ENCODE measurements around the gene PBX3.
"Not testable (repeated sequence)": the region's sequence is repeated elsewhere in the genome, so short reads cannot be mapped to it uniquely, and the experiment has no call there.

Gene PBX3

DNA sequence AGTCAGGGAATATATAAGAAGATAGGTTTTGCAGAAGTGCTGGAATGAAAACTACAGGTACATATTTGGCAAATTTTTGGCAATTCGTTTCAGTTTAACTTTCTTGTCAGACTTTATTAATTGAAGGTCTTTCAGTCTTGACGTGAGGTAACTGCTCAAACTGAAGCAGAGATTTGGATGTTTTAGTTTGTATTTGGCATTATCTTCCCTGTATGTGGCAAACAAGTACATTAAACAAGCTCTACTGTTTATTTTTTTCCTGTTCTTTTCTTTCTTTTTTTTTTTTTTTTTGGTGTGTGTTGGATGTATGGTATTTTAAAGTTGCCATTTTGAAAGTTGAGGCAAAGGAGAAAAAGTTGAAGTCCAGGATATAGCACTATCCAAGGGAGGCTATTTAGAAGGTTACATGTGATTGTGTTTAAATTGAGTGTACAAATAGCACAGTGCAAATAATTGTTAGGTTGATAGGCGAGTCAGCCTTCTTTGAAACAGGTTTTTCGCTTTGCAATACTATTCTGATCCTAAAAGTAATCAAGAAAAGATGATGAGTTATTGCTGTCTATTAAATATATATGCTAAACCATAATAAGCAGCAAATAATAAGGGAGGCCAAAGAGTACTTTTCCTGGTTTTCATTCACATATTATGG, 2.2 kb downstream of the PBX3 start:
- no peak for DNase-seq

DNA sequence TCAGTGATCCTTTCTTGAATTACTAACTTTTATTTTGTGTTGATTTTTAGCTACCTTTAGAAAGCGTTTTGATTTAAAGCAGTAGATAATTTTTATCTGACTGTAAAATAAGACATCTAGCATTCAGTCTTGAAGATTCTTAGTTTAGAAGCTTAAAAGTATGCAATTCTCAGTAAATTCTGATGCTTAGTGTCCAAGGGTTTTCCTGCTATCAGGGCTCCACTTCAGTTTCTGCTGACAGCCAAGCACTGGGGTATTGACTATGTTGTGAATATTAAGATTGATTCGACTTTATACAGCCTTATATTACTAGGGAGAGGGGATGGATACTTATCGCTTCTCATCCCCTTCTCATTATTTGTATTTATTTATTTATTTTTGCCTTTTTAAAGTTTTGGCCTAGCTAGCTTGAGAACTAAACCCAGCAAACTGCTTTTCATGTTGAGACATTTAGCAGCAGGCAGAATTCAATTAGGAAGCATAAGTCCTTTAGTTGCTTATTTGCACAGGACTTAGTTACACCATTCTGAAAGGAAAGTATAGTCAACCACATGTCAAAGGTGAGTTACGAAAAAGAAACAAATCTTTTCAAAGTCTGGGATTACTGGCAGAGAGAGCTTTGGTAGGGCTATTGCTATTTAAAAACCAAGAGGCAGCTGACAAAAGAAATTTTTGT, 2.9 kb downstream of the PBX3 start:
- no peak for DNase-seq

DNA sequence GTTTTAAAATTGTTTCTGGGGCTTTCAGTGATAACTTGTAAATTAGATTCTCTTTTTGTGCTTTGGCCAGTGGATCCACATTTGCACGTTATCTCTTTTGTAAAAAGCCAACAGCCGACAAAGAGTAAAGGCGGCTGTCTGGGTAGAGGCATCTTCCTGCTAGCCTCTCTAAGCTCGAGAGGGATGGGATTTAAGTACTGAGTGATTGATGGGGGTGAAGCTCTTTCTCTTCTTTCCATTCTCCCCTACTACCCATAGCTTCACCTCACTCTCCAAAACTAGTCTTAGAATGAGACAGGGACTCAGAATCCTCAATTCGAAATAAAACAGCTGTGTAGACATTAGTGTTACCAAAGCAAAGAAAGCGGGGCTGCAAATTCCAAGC, 3.4 kb downstream of the PBX3 start:
- peak; percentile 12 for DNase-seq

DNA sequence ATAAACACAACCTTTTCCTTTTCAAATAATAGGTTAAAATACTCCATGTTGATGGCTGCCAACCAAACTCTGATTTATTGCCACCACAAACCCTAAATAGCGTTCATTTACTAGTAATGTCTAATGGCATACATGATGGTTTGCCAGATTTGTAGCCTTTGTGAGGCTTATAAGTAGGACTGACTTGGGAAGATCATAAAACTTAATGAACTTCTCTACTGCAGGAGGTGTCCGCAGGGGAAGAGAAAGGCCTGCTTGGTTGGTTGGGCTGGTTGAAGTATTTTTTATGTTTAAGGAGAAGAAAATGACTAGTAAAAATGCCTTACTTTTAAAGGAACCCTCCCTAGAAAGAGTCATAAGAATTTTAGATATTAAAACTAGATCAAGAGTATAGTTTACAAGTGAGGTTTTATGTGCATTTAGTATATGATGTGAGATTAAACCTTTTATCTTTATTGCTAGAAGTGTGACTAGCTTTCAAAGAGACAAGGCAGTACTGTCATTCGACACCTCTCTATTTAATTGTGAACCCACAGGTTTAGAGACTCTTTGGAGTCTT, 5.0 kb downstream of the PBX3 start:
- peak; percentile 50 for DNase-seq

DNA sequence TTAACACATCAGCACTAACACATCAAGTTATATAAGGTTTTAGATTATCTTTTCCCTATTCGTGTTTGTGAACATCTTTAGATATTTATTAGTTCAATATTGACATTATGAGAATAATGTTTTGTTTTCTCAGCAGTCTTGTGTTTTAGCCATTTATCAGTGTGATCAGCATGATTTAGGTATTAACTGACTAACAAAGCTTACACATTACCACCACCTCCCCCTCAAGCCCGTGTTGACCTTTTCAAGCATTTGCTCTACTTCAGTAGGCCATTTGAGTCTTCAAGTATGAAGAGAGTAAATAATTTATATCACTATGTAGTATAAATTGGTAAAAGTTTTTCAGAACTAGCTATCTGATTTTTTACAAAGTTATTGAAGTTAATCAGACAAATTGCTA, 6.9 kb downstream of the PBX3 start:
- DNase-seq: no peak

DNA sequence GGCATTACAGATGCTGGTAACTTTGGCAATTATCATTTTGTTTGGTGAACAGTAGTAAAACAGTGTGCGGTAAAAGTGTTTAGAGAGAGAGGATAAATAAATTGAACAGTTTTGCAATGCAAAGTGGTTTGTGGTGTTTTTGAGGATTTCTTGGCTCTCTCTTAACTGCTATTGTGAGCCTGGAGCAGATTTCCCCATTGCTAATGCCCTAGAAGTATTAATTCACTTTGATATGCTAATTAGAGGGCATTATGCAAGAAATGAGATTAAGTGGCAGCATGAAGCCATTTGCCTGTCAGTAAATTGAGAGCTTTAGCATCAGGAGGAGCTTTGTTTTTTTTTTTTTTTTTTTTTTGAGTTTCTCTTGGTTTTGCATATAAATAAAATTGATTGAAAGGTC, 8.2 kb downstream of the PBX3 start:
- peak; percentile 22 for DNase-seq

DNA sequence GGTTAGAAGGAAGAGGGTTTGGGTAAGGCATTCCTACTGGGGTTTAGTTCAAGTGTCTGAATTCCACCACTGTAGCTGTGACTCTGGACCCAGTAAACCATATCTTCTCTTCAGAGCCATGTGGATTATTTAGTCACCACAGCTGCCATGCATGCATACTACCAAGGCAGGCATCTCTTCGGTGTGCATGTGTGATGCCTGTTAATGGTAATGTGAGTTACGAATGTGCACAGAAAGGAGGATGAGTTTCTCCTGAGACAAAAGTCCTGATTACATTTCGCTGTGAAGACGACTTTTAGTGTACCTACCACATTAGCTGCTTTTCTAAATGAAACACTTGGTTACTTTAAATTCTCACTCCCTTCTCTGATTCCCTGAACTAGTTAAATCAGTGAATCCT, 9.3 kb downstream of the PBX3 start:
- DNase-seq: no peak

DNA sequence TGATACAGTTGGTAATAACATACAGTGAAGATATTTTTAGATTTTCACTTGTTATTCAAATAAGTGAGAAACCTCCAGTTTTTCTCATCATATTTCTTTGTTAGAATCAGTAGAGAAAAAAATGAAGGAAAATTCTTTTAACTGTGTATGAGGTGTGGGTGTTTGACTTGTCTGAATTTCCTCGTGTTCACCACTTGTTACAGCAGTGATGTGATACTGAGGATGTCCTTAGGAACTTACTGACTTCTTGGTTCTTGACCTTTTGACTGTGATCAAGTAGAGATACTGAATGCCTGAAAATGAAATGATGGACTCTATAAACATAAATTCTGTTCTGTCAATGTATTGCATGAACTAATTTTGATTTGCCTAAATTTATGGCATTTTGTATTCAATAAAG, 10.7 kb downstream of the PBX3 start:
- no peak for DNase-seq

DNA sequence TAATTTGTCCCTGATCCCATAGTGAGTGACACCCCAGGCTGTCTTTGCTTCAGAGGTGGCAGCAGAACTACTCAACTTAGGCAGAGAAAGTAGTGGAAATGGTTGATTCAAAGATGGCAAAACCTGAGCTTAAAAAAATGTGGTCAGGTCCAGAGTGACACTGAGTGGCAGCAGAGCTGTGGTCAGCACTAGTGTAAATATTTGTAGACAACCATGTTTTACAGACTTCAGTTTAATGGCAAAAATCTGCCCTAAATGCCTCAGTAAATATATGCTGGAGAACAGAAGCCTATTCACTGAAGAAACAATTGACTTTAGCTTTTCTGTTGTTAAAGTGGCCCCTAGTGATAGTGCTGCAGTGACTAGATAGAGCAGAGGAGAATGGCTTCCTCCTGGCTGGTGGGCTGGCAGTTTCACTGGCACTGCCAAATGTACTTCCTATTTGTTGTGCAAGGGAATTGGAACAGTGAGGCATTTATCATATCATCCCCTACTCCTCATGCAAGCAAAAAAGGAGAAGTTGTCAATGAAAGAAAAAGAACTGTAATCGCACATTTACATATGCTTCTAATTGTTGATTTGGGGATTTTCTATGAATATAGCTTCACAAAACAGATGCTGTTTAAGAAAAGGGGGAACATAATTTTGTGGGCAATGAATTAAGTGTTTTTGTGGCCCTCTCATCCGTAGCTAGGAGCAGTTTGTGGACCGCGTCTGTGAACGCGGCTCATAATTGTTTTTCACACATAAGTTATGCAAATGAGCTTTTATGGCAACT, 12.0 kb downstream of the PBX3 start:
- DNase-seq: peak; percentile 9

DNA sequence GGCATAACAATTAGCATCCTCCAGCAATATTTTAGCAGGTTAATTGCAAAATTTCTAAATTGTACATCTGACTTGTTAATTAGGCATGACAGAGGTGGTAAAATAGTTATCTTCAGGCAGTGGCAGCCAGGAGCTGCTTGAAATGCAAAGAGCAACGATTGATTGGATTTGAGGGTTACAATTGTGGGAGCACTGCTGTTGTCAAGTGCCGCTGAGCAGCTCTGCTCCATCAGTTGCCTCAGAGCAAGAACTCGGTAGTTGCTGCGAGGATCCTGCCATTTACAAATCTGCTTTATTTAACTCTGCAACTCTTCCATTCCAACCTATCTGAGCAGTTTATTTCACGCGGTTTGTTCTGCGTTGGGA, 12.6 kb downstream of the PBX3 start:
- no peak for DNase-seq

DNA sequence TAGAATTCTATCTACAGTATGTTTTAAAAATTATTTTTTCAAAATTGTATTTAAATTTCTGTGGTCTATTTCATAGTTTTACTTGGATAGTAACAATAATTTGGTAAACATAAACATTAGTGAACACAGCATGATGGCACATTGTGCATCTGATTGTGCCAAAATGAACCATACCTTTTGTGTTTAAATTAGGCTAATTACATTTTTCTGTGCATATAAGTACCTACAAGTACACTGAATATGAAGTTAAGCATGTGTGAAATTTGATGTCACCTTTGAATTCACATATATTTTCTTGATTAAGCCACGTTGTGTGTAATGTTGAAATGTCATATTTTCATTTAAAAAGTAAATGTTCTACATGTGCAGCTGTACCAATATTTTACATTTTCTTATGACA, 13.4 kb downstream of the PBX3 start:
- DNase-seq: no peak

DNA sequence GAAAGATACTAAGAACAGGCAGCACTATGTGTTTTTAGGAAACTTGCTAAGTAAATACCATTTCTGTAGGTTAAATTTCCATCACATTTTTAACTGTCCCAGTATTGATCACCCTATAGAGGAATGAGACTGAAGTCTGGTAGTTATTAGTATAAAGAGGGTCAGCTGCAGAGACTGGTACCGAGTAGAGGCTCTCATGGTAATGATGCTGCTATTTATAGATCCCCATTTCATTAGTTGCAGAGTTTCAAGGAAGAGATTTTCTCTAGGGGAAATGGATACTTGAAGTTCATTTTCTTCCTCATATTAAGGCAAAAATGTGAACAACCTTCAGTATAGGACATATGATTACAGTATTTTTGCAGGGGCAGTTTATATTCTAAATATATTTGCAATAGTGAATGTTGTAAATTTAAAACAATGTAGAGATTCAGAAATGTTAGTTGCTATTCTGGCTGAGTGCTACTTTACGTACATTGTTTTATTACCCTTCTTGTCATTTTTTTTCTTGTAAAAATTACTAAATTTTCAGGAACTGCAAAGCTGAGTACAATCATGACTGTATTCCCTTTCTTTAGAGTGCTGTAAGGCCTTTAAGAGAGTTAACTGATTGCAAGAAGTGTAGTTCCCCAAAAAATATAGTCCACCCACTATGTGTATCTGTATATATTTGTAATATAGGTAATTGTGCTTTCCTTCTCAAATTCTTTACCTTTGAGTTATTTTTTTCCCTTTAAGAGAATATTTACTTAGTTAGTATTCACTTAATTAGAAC, 14.7 kb downstream of the PBX3 start:
- peak; percentile 37 for DNase-seq

DNA sequence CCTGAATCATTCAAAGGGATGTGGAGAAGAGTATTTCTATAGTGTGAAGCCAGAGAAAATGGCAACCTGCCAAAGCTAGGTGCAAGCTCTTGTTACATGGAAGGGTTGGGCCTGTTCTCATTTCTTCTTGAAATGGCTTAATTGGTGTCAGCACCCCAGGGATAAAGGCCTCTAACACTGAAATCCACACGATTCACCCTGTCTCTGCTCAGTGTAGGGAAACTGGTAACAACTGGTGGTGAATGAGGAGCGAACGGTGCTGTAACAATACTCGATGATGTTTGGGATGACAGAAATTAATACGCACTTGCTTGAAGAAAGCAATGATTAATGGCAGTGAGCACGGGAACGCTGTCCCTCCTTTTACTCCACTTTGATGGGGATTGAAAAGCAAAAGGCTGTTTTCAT, 16.2 kb downstream of the PBX3 start:
- DNase-seq: peak; percentile 99

DNA sequence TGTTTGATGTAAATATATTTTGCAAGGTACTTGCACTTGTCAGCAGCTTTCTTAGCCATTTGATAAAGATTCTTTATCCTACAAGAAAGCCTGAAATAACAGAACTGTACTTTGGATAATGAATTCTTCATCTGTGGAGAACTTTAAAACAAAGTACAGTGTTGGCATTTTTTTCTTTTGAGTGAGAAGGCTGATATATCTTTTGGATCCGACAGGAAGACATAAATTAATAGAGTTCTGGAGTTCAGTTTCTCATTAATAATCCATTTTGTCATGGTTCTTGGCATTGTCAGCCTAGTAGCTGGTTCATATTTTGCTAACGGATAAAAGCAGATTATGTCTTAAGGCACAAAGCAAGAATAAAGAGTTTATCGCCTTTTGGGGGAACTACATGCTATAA, 17.0 kb downstream of the PBX3 start:
- no peak for DNase-seq

DNA sequence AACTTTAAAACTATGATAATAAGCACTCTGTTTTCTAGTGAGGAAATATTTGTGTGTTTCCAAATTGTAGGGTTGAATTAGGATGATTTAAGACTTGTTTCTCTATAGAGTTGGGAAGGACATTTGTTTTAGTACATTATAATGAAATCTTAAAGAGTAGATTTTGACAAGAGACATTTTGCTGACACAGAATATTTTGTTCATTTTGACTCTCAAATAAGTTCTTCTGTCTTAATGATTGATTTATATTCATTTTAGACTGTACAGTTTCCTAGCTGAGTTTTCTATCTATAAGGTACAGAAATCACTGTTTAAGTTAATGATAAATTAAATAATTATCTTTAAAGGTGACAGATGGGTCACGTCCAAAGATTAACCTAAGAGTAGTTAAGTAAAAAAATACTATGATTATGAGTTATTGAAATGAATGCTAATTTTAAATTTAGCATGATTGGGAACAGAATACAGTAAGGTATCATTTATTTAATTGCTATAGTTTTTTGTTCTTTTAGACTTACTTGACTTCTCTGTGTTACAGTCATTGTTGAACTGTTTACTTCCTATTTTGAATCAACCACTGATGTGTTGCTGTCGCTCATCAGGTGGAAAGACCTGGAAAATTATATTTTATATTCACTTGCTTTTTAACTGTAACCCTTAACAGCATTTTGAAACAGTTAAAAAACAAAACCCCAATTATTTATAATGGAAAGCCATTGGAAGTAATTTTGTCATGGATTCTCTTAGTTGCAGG, 19.5 kb downstream of the PBX3 start:
- no peak for DNase-seq

DNA sequence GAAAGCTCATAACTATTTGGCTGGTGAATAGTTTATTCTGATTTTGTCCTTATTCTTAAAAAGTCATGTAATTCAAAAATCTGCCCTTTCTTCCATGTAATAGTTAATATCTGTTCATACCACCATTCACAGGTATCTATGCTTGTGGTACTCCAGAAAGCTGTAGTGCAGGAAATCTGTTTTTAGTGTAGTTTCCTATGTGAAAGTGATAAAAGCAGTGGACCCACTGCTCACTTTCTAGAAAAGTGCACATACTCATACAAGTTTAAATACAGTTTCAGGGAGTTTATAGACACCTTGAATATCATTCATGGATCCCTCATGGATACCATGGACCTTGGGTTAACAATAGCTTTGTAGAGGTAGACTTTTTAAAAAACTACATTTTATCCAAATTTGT, 20.2 kb downstream of the PBX3 start:
- DNase-seq: no peak

DNA sequence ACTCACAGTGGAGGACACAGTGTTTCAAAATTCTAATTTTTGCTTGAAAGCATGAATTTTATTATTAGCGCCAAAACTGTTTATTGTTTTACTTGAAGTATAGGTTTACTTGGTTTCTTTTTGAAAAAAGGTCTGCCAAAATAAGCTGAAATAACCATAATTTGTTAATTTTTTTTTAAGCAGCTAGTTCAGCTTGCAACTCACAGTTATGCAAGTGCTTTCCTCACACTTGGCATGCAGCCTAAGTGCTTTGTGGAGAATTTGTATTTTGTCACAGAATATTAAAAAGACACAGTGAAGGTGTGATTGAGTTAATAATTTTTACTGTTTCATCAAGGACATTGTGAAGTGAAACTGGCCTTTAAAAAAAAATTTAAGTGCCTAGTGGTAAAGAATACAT, 21.6 kb downstream of the PBX3 start:
- no peak for DNase-seq

DNA sequence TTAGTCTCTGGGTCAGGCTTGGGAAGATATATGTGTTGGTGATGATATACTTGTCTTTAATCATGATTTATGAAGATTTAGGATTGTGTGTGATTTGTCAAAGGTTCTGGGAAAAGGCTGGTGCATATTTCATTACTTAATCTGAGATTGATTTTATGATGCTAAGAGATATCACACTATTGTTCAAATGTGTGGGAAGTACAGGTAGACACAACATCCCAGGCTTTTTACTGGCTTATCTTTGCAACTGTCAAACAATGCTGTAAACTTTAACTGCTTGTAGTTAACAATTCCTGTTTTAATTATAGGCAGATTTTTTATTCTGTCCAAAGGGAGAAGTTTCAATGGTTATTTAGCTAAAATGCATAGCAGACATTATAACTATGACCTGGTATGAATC, 23.9 kb downstream of the PBX3 start:
- DNase-seq: no peak

DNA sequence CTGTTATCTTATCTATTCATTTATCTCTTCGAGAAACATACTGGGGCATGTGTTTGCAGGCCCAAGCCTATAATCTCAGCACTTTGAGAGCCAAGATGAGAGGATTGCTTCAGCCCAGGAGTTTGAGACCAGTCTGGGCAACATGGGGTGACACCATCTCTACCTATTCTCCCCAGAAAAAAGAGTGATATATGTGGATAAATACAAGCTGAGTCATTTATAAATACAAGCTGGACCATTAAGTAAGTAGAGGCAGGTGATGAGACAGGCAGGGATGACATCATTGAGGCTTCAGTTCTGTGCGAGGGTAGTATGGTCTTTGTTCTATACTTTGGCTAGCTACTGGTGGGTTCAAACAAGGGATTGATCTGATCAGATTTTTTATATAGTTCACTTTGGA, 25.6 kb downstream of the PBX3 start:
- no peak for DNase-seq

DNA sequence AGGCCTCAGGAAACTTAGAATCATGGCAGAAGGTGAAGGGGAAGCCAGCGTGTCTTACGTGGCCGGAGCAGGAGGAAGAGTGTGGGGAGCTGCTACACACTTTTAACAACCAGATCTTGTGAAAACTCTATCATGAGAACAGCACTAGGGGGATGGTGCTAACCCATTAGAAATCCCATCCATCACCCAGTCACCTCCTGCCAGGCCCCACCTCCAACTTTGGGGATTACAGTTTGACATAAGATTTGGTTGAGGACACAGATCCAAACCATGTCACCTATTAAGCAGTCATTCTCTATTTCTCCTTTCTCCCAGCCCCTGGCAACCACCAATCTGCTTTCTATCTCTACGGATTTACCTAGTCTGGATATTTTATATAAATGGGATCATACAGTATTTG, 26.9 kb downstream of the PBX3 start:
- no peak for DNase-seq

DNA sequence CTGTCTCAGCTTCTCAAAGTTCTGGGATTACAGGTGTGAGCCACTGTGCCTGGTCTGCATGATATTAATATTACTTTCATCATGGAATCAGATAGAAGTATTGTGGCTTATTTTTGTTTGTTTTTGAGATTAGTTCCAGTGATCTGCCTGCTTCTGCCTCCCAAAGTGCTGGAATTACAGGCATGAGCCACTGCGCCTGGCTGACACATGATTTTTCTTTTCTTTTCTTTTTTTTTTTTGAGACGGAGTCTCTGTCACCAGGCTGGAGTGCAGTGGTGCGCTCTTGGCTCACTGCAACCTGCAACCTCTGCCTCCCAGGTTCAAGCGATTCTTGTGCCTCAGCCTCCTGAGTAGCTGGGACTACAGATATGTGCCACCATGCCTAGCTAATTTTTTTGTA, 29.6 kb downstream of the PBX3 start:
- peak; percentile 15 for DNase-seq

DNA sequence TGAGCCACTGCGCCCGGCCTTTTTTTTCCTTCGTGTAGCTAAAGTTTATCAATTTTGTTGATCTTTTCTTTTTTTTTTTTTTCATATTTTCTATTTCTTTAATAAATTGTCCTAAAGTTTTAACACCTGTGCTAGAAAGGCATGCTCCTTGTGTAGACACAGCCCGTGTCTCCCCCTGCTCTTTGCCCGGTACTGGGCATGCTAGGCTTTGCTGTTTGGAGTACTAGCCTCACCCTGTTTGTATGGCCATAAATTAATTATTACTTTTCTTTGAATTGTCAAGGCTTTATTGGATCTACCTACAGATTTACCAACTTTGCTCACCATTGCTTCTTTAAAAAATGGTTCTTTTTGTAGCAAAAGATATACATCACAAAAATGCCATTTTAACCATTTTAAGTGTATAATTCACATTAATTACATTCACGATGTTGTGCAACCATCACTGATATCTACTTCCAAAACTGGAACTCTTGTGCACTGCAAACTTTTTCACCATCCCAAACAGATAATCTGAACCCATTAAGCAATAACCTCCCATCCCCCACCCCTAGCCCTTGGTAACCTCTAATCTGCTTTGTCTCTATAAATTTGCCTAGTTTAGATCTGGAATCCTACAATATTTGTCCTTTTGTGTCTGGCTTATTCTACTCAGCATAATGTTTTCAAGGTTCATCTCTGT, 31.5 kb downstream of the PBX3 start:
- not testable (repeated sequence) for DNase-seq
